ENCODE data around the gene NAT14.
"Not testable (repeated sequence)": the region's sequence is repeated elsewhere in the genome, so short reads cannot be mapped to it uniquely, and the experiment has no call there.

DNA sequence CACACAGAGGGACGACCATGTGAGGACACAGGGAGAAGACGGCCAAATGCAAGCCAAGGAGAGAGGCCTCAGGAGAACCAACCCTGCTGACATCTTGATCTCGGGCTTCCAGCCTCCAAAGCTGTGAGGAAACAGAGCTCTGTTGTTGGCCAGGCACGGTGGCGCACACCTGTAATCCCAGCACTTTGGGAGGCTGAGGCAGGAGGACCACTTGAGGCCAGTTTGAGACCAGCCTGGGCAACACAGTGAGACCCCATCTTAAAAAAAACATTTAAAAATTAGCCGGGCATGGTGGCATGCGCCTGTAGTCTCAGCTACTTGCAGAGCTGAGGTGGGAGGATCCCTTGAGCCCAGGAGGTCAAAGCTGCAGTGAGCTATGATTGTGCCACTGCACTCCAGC, 49.3 kb downstream of the NAT14 start:
- TF ChIP-seq POLR2AphosphoS5 (IDR thresholded peaks at IDR 0.05; ENCODE audit: low read depth, low read length); EP300 (IDR thresholded peaks at IDR 0.05; ENCODE audit: borderline replicate concordance in 1 of 2, low read depth in 1 of 2, low read length in 1 of 2); TAF1 (IDR thresholded peaks at IDR 0.05; ENCODE audit: borderline replicate concordance, low read depth, low read length); MAX (IDR thresholded peaks at IDR 0.05; ENCODE audit: low read depth); MXI1 (IDR thresholded peaks at IDR 0.05; ENCODE audit: low read depth, low read length); ELF1 (IDR thresholded peaks at IDR 0.05); TEAD4 (IDR thresholded peaks at IDR 0.05; ENCODE audit: borderline replicate concordance, insufficient read depth): not testable (repeated sequence)
- TF ChIP-seq, protein P1, sequence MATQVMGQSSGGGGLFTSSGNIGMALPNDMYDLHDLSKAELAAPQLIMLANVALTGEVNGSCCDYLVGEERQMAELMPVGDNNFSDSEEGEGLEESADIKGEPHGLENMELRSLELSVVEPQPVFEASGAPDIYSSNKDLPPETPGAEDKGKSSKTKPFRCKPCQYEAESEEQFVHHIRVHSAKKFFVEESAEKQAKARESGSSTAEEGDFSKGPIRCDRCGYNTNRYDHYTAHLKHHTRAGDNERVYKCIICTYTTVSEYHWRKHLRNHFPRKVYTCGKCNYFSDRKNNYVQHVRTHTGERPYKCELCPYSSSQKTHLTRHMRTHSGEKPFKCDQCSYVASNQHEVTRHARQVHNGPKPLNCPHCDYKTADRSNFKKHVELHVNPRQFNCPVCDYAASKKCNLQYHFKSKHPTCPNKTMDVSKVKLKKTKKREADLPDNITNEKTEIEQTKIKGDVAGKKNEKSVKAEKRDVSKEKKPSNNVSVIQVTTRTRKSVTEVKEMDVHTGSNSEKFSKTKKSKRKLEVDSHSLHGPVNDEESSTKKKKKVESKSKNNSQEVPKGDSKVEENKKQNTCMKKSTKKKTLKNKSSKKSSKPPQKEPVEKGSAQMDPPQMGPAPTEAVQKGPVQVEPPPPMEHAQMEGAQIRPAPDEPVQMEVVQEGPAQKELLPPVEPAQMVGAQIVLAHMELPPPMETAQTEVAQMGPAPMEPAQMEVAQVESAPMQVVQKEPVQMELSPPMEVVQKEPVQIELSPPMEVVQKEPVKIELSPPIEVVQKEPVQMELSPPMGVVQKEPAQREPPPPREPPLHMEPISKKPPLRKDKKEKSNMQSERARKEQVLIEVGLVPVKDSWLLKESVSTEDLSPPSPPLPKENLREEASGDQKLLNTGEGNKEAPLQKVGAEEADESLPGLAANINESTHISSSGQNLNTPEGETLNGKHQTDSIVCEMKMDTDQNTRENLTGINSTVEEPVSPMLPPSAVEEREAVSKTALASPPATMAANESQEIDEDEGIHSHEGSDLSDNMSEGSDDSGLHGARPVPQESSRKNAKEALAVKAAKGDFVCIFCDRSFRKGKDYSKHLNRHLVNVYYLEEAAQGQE (IDR thresholded peaks at IDR 0.05; ENCODE audit: low read depth, low read length), result not testable (repeated sequence)
- TF ChIP-seq, protein P2, sequence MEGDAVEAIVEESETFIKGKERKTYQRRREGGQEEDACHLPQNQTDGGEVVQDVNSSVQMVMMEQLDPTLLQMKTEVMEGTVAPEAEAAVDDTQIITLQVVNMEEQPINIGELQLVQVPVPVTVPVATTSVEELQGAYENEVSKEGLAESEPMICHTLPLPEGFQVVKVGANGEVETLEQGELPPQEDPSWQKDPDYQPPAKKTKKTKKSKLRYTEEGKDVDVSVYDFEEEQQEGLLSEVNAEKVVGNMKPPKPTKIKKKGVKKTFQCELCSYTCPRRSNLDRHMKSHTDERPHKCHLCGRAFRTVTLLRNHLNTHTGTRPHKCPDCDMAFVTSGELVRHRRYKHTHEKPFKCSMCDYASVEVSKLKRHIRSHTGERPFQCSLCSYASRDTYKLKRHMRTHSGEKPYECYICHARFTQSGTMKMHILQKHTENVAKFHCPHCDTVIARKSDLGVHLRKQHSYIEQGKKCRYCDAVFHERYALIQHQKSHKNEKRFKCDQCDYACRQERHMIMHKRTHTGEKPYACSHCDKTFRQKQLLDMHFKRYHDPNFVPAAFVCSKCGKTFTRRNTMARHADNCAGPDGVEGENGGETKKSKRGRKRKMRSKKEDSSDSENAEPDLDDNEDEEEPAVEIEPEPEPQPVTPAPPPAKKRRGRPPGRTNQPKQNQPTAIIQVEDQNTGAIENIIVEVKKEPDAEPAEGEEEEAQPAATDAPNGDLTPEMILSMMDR (IDR thresholded peaks at IDR 0.05), result not testable (repeated sequence)

Measured in SK-N-SH (cell line).